Raji (cell line): Measurements from ENCODE around the gene GALNT16.

Experiments
- POLR2A ChIP-seq: IDR thresholded peaks from 2 replicates; pipeline ENCODE4 v1.6.1; 2011; ENCODE audit warnings: low read depth, low read length, control low read depth; ENCODE audit not compliant: insufficient read depth

GALNT16 gene

GRCh38 chr14:69318901-69319475 lies 59.0 kb downstream of the GALNT16 start:
- no peak for TF ChIP-seq POLR2A

GRCh38 chr14:69319911-69320310 lies 60.0 kb downstream of the GALNT16 start:
- TF ChIP-seq POLR2A, result no peak

- no peak for TF ChIP-seq POLR2A
Measured at GRCh38 chr14:69320581-69321365, 60.8 kb downstream of the GALNT16 start.

GRCh38 chr14:69321601-69322330 lies 61.8 kb downstream of the GALNT16 start:
- TF ChIP-seq POLR2A, result no peak

GRCh38 chr14:69323266-69323998 lies 63.5 kb downstream of the GALNT16 start:
- no peak for TF ChIP-seq POLR2A

- TF ChIP-seq POLR2A, result no peak
Measured at GRCh38 chr14:69323999-69324282, 64.0 kb downstream of the GALNT16 start.

GRCh38 chr14:69324341-69324931 lies 64.5 kb downstream of the GALNT16 start:
- no peak for TF ChIP-seq POLR2A

- TF ChIP-seq POLR2A, result no peak
Measured at GRCh38 chr14:69325086-69325485, 65.1 kb downstream of the GALNT16 start.

- no peak for TF ChIP-seq POLR2A
Measured at GRCh38 chr14:69325646-69326265, 65.8 kb downstream of the GALNT16 start.

GRCh38 chr14:69326611-69327010 lies 66.7 kb downstream of the GALNT16 start:
- TF ChIP-seq POLR2A, result no peak

GRCh38 chr14:69327507-69327906 lies 67.5 kb downstream of the GALNT16 start:
- TF ChIP-seq POLR2A, result no peak

GRCh38 chr14:69328317-69328716 lies 68.4 kb downstream of the GALNT16 start:
- no peak for TF ChIP-seq POLR2A

- no peak for TF ChIP-seq POLR2A
Measured at GRCh38 chr14:69328765-69329164, 68.8 kb downstream of the GALNT16 start.

- no peak for TF ChIP-seq POLR2A
Measured at GRCh38 chr14:69331206-69331605, 71.2 kb downstream of the GALNT16 start.
